Activated CD8-positive, alpha-beta memory T cell treated with anti-CD3 and anti-CD28 coated beads for 48 hours (primary cell): ENCODE results near the gene SH3BP4.

ENCODE experiments used
- DNase-seq, 3 experiments: peaks; one replicate each; pipeline ENCODE4 v3.0.0-alpha.2; 2020; ENCODE audit warnings: low read depth in 2 of 3, low spot score in 2 of 3

The SH3BP4 gene

GRCh38 chr2:234940527-234940926 lies 11.3 kb upstream of the SH3BP4 start:
- DNase-seq, result no peak

- no peak for DNase-seq
Observed at GRCh38 chr2:234945339-234945873, 6.4 kb upstream of the SH3BP4 start.

- no peak for DNase-seq
Observed at GRCh38 chr2:234947556-234947955, 4.3 kb upstream of the SH3BP4 start.

GRCh38 chr2:234949762-234950434 lies 1.9 kb upstream of the SH3BP4 start:
- DNase-seq, result no peak

- DNase-seq, result no peak
Observed at GRCh38 chr2:234950435-234950729, 1.4 kb upstream of the SH3BP4 start.

GRCh38 chr2:234950730-234951663 lies 820 bp upstream of the SH3BP4 start:
- DNase-seq, result no peak

GRCh38 chr2:234952270-234953115 lies 676 bp downstream of the SH3BP4 start:
- no peak for DNase-seq

- DNase-seq, result no peak
Observed at GRCh38 chr2:234953116-234954031, 1.6 kb downstream of the SH3BP4 start.

GRCh38 chr2:234954551-234954992 lies 2.8 kb downstream of the SH3BP4 start:
- no peak for DNase-seq

- DNase-seq, result no peak
Observed at GRCh38 chr2:234955091-234955591, 3.3 kb downstream of the SH3BP4 start.

GRCh38 chr2:234955971-234956509 lies 4.2 kb downstream of the SH3BP4 start:
- no peak for DNase-seq

GRCh38 chr2:234957834-234958135 lies 6.0 kb downstream of the SH3BP4 start:
- no peak for DNase-seq

GRCh38 chr2:234958311-234958710 lies 6.5 kb downstream of the SH3BP4 start:
- no peak for DNase-seq

GRCh38 chr2:234958746-234959395 lies 7.1 kb downstream of the SH3BP4 start:
- no peak for DNase-seq

- no peak for DNase-seq
Observed at GRCh38 chr2:234960175-234961088, 8.6 kb downstream of the SH3BP4 start.

GRCh38 chr2:234961784-234962183 lies 10.0 kb downstream of the SH3BP4 start:
- DNase-seq, result no peak

- DNase-seq, result no peak
Observed at GRCh38 chr2:234963773-234964615, 12.2 kb downstream of the SH3BP4 start.
